Ovary (tissue), 9 donors: Measurements from ENCODE around the gene HPCAL1. TPM values are rescaled to one million over a fixed set of nuclear protein-coding genes. Genes with fewer than 3 reads are reported as not detected.

Experiments
- DNase-seq, 5 donors: peaks; one replicate each; pipeline ENCODE4 v3.0.0-alpha.2; 2019 to 2020
- H3K27ac ChIP-seq, 2 donors: fragments of 200-600 bp; one replicate each; pipeline versions ENCODE4 v1.5.1 to v1.8.0; 2019 to 2022
- H3K27me3 ChIP-seq: fragments of 200-600 bp; one replicate; pipeline ENCODE4 v1.8.0; 2022
- H3K36me3 ChIP-seq: fragments of 200-600 bp; sonication (generic); one replicate; pipeline ENCODE4 v1.5.1; 2019
- H3K4me1 ChIP-seq: one replicate; pipeline ENCODE4 v1.8.1; 2013; ENCODE audit warnings: mild to moderate bottlenecking, moderate library complexity; ENCODE audit not compliant: insufficient read depth
- H3K4me3 ChIP-seq: fragments of 200-600 bp; sonication (generic); one replicate; pipeline ENCODE4 v1.5.1; 2017
- H3K9me3 ChIP-seq, 2 donors: fragments of 200-600 bp in 1 of 2; sonication (generic) in 1 of 2; one replicate each; pipeline versions ENCODE4 v1.5.1 to v1.8.1; 2013 to 2019; ENCODE audit warnings: mild to moderate bottlenecking in 1 of 2, moderate library complexity in 1 of 2
- EP300 ChIP-seq: sonication (generic); formaldehyde crosslinking; IDR thresholded peaks from one replicate; pipeline ENCODE4 v1.6.1; 2017; ENCODE audit warnings: antibody characterized with exemption
- POLR2A ChIP-seq: fragments of 450-650 bp; IDR thresholded peaks from one replicate; pipeline ENCODE4 v1.6.1; 2017; ENCODE audit warnings: antibody characterized with exemption, mild to moderate bottlenecking, moderate library complexity
- WGBS, 3 donors: extraction: QIAGEN DNeasy Blood & Tissue Kit in 1 of 3; methylation state at CpG; one replicate each; pipeline versions ENCODE4 v1.1.5 to v1.1.7; 2013 to 2017; 5-methylcytosine and 5-hydroxymethylcytosine counted together
- intact Hi-C, 4 donors: fragments of 100-400 bp; cut with DNase I; formaldehyde crosslinking; loops; one replicate each; pipeline versions ENCODE4 v1.11.0 to v1.15.1; 2022 to 2023
- polyA plus RNA-seq, 2 donors: library from polyadenylated mRNA; stranded (reverse); fragments of 200-250 nt in 1 of 2; fragments of 350-450 nt in 1 of 2; fragmentation: Illumina TruSeq in 1 of 2; extraction: RNeasy Lipid Tissue Mini Kit (QIAGEN cat#74804) in 1 of 2; gene quantifications; one replicate each; pipeline ENCODE4 v1.2.3, GENCODE V29; 2013 to 2014
- total RNA-seq, 7 donors: library from RNA; depleted of rRNA in 2 of 7; stranded (reverse); fragments of >200 nt in 2 of 7; fragmentation: NEBNext Ultra II Directional in 3 of 7; extraction: Animal tissue kit (Norgen Biotek cat#: 25700) in 3 of 7; gene quantifications; one replicate each; pipeline versions ENCODE4 v1.1.0 to v1.2.4, GENCODE V29; 2016 to 2023
- TF ChIP-seq, protein P1 (sequence below), 3 donors: fragments of 450-650 bp in 2 of 3; fragments of 200-600 bp in 1 of 3; IDR thresholded peaks; one replicate each; pipeline versions ENCODE4 v1.5.1 to v1.8.0; 2016 to 2022; ENCODE audit warnings: antibody characterized with exemption in 3 of 3, mild to moderate bottlenecking in 1 of 3
- donor health status: DM: no; HTN: no; CAD: no; lungs with moderate emphysema.
- donor health status: DM: no; HTN: no; CAD: no.
- donor health status: Bipolar disorder and iron deficiency.
- donor health status: DM: yes; HTN: yes; CAD: no.
- donor health status: DM: no; HTN: no; CAD: no.
- donor health status: DM: yes; HTN: yes; CAD: no.

The HPCAL1 gene
- total and polyA plus RNA-seq, 9 donors, result 11.4 to 69.5 (median 18.5) TPM

DNA sequence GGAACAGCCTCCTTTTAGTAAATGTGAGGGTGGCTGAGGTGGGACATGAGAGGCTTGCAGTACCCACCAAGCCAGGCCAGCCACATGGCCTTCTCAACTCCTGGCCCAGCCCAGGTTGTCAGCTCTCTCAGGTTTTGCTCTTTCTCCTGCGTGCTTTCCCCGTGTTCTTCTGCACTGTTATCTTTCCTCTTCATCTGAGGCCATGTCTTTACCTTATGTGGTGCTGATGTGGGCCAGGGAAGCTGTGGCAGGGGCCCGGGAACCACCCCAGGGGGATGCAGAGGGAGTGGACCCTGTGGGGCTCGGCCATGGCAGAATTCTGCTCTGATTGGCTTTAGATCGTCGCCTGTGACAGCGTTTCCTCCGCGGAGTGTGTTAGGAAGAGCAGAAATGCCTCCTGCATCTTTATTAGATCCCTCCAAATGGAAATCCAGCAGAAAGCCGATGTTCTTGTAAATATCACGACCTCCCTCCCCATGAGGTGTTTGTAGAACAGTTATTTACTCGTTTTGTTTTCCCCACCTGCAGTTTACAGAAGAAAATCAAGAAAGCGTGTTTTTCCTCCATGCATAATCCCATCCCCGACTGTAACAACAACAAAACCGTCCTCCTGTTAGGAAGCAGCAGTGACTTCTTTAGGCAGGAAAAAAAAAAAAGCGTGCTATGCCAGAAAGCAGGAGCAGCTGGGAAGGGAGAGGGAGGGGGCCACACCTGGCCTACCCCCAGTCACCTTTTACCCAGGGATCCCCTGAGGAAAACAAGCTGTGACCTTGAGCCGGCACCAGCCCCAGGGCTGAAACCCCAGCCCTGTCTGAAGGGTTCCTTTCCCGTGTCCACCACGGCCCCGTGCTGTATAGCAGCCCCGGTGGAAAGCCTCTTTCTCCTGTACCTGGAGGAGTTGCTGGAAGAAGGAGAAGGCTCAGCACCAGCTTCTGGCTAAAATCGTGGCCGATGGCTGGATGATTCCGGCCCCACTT lies 54.8 kb downstream of the HPCAL1 start:
- no peaks in the 10 kb centered on the region for H3K9me3 ChIP-seq
- no peaks in the 10 kb centered on the region for H3K36me3 ChIP-seq
- peaks cover 4% of the 10 kb centered on the region for H3K4me1 ChIP-seq
- H3K27ac ChIP-seq, result no peak overlapping the region
- H3K4me3 ChIP-seq, result no peak overlapping the region
- TF ChIP-seq EP300 (no peak), POLR2A (no peak)
- TF ChIP-seq, protein P1, sequence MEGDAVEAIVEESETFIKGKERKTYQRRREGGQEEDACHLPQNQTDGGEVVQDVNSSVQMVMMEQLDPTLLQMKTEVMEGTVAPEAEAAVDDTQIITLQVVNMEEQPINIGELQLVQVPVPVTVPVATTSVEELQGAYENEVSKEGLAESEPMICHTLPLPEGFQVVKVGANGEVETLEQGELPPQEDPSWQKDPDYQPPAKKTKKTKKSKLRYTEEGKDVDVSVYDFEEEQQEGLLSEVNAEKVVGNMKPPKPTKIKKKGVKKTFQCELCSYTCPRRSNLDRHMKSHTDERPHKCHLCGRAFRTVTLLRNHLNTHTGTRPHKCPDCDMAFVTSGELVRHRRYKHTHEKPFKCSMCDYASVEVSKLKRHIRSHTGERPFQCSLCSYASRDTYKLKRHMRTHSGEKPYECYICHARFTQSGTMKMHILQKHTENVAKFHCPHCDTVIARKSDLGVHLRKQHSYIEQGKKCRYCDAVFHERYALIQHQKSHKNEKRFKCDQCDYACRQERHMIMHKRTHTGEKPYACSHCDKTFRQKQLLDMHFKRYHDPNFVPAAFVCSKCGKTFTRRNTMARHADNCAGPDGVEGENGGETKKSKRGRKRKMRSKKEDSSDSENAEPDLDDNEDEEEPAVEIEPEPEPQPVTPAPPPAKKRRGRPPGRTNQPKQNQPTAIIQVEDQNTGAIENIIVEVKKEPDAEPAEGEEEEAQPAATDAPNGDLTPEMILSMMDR (IDR thresholded peaks at IDR 0.05), result no peak
- H3K27me3 ChIP-seq, result no peaks in the 10 kb centered on the region
- WGBS, 3 donors, result 47 to 76% (median 58%) methylated on average over 24 of the region's 24 CpGs
- intact Hi-C loops, result no loop called here
- no peak for DNase-seq

DNA sequence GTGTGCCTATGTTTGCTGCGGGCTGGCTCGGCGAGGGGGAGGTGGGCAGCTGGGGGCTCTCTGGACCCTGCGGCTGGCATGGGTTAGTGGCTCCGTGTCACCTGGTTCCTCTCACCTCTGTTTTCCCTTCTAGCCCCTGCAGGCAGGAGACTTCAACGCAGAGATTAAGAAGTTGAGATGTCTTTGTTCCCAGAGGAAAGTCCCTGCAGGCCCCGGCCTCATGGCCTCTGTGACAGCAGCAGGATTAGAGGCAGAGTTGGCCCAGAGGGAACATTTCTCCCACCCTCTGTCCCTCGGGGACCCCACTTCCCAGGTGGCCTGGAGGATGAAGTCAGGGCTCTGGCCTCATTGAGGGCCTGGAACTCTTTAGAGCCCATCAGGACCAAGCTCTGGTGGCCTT lies 56.5 kb downstream of the HPCAL1 start:
- H3K36me3 ChIP-seq, result no peaks in the 10 kb centered on the region
- DNase-seq, result no peak
- H3K4me3 ChIP-seq, result no peak overlapping the region
- no peak overlapping the region for H3K27ac ChIP-seq
- H3K27me3 ChIP-seq, result no peaks in the 10 kb centered on the region
- no peak for TF ChIP-seq EP300
- TF ChIP-seq, protein P1 (IDR thresholded peaks at IDR 0.05), result no peak
- no peak for TF ChIP-seq POLR2A
- intact Hi-C loops, result no loop called here
- 92 to 95% (median 94%) methylated on average over 6 to 8 of the region's 8 CpGs for WGBS, 3 donors
- no peaks in the 10 kb centered on the region for H3K9me3 ChIP-seq
- H3K4me1 ChIP-seq, result peaks cover 4% of the 10 kb centered on the region

DNA sequence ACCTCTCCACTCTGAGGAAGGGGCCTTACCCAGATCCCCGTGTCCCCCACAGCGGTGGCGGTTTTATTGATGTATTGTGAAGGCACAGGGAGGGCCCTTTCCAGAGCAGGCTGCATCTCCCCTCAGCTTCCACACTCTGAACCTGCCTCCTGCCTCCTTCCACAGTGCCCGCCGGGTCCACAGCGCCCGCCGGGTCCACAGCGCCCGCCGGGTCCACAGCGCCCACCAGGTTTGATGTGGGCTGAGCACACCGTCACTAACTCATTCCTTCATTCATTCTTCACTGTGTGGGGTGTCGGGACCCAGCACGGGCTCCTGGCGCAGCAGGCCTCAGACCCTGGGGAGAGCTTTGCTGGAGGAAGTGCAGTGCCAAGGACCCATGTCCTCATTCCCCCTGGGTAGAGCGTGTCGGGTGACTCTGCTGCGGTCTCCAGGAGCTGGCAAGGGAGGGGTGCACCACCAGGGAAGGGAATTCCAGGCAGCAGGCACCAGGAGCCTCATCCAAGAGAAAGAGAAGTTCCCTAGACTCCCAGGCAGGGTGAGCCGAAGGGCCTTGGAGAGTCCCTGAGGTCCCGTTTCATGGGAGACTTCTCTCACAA lies 57.1 kb downstream of the HPCAL1 start:
- intact Hi-C loops, result no loop called here
- 92 to 94% (median 94%) methylated on average over 21 of the region's 21 CpGs for WGBS, 3 donors
- TF ChIP-seq POLR2A, result no peak
- Histone ChIP-seq H3K4me3 (no peak overlapping the region), H3K27me3 (no peaks in the 10 kb centered on the region), H3K4me1 (peaks cover 4% of the 10 kb centered on the region), H3K27ac (no peak overlapping the region), H3K36me3 (no peaks in the 10 kb centered on the region), H3K9me3 (no peaks in the 10 kb centered on the region)
- DNase-seq, result no peak

DNA sequence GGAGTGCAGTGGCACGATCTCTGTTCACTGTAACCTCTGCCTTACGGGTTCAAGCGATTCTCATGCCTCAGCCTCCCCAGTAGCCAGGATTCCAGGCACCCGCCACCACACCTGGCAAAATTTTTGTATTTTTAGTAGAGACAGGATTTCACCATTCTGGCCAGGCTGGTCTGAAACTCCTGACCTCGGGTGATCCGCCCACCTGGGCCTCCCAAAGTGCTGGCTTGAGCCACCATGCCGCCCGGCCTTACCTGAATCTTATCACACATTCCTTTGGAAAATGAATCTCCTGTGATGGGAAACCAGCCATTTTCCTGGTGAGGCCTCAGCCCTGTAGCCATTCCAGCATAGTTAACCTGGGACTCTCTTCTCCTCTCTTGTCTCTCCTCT lies 57.8 kb downstream of the HPCAL1 start:
- TF ChIP-seq, protein P1 (IDR thresholded peaks at IDR 0.05), result no peak
- TF ChIP-seq EP300 (no peak), POLR2A (no peak)
- H3K27me3 ChIP-seq, result no peaks in the 10 kb centered on the region
- H3K36me3 ChIP-seq, result no peaks in the 10 kb centered on the region
- WGBS, 3 donors, result 96 to 98% (median 97%) methylated on average over 8 of the region's 8 CpGs
- H3K9me3 ChIP-seq, result no peaks in the 10 kb centered on the region
- no peak overlapping the region for H3K4me3 ChIP-seq
- no peak for DNase-seq
- H3K4me1 ChIP-seq, result peaks cover 4% of the 10 kb centered on the region
- H3K27ac ChIP-seq, result no peak overlapping the region
- intact Hi-C loops, result no loop called here
